Measurements from ENCODE around the gene PSMB5.

Gene PSMB5

DNA sequence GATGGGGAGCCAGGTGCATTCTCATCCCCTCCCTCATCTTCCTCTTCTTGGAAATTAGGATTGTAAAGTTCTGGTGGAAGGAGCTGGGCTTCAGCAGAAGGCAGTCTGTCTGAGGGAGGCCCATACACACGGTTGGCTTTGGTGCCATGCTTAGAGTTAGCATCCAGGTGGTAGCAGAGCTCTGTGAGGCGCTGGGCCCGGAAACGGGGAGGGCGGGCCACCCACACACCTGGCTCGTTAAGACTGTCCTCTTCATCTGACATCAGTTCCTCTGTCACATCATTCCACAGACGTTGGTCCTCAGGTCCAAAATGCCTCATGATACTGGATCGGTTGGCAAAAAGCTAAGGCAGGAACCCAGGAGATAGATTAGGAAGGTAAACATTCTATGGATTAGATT, 47.4 kb downstream of the PSMB5 start:
- DNase-seq (ENCODE audit: low read depth, low spot score): no peak

DNA sequence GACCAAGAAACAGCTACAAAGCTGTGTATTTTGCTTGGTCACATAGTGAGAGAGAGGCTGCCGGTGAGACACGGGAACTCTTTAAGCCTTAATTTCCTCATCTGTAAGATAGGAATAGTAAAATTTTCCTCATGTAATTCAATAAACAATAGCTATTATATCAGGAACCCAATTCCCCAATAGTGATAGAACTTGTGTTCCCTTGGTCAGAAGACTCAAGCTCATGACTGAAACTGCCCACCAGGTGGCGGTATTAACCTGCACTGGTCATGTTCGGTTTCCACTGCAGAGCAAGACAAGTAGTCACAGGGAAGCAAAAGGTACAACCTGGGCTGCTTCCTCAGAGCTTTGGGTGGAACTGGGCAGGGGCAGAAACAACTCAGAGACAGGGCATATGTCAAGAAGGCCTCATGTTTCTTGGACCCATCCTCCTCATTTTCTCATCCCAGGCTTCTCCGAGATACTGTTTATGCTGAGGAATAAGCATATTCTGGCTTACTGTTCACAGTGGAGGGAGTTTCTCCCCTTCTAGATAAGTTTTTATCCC, 48.1 kb downstream of the PSMB5 start:
- peak; percentile 92 for DNase-seq (ENCODE audit: low read depth, low spot score)

DNA sequence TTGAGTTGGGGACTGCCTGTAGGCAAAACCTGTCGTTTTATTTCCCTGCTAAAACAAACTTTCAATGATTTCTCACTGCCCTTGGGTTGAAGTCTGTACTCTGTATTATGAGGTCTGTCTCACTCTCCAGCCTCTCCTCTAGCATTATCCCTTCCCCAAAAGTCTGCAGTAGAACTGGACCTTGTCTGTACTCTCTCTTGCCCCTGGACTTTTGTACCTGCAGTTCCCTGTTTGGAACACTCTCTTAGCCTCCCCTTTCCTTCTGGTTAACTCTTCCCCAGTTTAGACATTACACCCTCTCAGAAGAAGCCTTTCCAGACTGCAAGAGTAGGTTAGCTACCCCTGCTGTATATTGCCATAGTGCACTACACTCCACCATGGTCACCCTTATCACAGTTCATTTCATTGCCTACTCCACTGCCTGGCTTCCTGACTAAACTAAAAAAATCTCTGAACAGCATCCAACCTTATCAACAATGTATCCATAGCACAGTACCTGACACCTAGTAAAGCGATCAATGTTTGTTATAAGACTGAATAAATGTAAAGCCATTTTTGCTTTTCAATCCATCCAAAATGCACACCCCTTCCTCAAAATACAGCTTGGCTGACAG, 48.7 kb downstream of the PSMB5 start:
- no peak for DNase-seq (ENCODE audit: low read depth, low spot score)

DNA sequence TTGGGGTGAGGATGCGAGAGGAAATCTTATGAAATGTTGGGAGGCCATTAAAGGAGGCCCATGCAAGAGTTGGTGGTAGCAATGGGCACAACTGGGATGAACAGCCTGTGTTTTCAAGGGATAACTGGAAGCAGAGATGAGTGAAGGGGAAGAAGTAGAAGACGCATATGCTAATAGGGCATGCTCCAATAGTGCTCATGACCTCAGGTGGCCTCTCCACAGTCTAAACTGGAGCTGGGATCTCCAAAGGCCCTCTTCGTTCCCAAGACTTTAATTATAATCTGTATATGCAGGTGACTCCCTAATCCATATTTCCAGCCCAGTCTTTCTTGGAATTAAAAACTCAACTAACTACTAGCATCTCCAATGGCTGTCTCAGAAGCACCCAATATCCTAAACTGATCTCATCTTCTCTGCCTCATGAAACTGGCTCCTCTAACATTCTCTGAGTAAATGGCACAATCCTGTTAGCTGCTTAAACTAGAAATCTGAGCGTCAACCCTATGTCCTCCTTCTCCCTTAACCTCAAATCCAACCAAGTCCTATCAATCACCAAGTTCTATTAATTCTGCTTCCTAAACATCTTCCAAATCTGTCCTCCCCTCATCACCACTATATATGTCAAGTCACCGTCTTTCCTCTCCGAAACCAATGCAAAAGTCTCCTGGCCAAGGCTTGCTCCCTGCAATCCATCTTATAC, 49.6 kb downstream of the PSMB5 start:
- no peak for DNase-seq (ENCODE audit: low read depth, low spot score)

DNA sequence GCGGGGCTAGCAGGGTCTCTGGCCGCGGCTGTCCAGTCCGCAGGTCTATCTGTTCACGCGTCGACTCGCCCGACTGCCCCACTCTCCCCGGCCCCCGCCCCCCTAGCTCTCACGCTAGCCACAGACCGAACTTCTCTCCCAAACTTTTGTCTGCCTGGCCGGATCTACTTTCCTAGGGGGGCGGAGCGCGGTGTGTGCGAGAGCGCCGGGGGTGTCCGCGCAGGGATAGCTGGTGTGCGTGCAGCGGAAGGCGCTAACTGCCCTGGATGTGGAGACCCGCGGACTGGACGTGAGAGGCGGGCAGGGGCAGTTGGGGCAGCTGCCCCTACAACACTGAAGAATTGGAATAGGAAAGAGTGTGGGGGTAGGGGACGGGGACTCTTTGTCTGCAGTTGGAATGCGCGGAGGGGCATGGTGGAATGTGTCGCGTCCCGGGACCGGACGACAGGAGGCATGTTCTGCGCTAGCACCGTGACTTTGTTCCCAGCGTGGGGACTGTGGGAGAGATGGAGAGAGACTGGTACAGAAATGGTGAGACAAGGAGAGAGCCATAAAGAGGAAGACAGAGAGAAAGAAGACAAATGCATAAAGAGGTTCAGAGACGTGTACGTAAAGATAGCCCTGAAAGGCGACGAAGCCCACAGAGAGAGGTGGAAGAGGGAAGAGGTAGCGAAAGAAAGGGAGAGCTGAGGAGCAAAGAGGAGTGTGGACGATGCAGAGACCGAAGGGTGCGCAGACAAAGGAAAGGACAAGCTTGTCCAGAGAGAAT, 52.0 kb downstream of the PSMB5 start, which contains the start of gene AJUBA:
TSS of gene AJUBA (minus strand) at position 75 of the 769 bp plus-strand sequence. CDS start 285 bp downstream, outside the sequence.
- DNase-seq (ENCODE audit: low read depth, low spot score): peak; percentile 97

DNA sequence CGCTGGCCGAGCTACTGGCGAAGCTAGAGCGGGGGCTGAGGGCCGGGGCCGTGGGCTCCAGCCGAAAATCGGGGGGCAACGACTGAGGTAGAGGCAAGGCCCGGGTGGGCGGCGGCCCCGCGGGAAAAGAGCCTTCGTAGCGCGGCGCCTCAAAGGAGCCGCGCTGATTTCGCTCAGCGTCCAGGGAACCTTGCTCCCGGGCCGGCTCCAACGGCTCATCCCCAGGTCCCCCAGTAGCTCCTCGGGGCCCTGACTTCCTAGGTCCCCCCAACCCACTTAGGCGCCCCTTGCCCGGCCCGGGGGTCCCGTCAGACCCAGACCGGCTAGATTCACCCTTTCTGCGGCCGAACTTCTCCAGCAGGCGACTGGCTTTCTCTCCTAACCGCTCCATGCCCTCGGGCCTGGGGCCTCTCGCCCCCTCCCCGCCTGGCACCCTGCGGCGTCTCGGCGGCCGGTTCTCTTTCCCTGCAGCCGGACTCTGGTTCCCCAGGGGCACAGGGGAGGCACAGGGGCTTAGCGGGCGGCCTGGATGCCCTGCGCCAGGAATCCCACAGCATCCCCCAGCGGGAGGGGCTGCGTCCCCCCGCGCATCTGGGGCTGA, 52.7 kb downstream of the PSMB5 start:
- peak; percentile 63 for DNase-seq (ENCODE audit: low read depth, low spot score)

DNA sequence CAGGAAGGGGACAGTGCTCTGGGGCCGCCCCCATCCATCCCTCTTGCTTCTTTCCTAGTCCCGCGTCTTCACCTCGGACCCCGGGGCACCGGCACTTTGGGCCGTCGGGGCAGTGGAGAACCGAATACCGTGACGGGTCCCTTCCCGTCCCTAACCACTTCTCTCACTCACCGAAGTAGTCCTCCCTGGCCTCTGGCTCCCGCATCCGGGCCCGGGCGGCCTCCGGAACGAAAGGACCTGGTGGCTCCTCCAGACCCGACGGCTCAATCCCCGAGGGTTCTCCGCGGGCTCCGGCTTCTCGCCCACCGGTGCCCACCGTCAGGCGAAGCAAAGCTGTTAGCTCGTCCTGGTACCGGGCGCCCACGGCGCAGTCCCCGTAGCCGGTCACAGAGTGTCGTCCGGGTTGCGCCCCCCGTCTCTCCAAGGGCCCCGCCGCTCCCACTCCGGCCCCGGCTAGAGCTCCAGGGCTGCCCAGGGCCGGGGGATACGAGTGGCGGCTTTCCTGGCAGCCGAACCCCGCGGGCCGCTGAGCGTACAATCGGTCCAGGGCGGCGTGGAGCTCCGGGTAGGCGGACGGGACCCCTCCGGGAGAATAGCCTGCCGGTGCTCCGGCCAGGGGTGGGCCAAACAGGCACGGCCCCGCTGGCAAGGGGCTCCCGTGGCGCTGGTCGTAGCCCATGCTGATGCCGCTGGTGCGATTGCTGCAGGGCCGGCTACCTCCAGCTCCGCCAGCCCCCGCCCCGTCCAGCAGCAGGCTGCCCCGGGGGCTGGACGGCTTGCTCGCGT, 53.4 kb downstream of the PSMB5 start:
- DNase-seq (ENCODE audit: low read depth, low spot score): peak; percentile 52

DNA sequence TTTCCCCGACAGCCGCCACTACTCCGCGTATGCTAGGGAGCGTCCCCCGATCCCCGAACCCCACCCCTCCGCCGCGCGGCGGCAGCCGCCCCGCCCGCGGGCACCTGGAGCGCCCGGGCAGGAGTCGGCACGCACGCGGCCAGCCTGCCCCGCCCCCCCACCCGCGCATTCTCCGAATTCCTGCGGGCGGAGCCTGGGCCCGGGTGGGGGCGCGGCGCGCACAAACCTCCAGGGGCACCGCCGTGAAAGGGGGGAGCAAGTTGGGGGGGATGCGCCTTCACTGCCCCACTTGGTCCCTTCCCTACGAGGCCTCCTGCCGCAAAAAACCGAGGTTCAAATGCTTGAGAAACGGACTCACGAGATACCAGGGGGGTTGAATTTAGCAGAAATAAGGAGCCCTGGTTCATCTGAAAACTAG, 54.0 kb downstream of the PSMB5 start:
- DNase-seq (ENCODE audit: low read depth, low spot score): peak; percentile 82

DNA sequence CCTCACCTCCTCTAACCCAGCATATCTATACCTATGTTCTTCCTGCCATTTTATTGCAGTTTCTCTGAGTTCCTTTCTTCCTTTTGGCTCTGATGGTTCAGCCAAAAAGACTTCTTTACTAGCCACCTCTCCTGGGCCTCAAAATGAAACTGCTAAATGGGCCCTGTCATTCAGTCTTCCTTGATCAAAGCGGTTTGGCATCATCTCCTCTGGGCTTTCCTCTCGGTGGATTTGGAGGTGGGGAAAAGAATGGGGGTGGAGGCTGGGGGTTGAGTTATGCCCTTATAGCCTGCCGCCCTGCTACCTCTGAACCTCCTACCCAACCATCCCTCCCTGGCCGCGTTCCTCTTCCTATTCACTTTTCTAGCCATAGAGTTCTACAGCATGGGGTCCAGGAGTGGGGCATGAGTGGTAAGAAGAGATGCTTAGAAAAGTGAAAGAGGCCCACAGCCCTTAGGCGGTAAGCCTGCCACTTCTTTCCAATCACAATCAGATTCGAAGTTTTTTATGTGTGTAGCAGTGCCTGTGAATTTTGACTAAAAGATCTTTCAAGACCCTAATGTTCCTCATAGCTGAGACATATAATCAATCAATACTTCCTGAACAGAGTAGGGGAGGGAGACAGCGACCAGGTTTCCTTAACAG, 54.8 kb downstream of the PSMB5 start:
- peak; percentile 46 for DNase-seq (ENCODE audit: low read depth, low spot score)

DNA sequence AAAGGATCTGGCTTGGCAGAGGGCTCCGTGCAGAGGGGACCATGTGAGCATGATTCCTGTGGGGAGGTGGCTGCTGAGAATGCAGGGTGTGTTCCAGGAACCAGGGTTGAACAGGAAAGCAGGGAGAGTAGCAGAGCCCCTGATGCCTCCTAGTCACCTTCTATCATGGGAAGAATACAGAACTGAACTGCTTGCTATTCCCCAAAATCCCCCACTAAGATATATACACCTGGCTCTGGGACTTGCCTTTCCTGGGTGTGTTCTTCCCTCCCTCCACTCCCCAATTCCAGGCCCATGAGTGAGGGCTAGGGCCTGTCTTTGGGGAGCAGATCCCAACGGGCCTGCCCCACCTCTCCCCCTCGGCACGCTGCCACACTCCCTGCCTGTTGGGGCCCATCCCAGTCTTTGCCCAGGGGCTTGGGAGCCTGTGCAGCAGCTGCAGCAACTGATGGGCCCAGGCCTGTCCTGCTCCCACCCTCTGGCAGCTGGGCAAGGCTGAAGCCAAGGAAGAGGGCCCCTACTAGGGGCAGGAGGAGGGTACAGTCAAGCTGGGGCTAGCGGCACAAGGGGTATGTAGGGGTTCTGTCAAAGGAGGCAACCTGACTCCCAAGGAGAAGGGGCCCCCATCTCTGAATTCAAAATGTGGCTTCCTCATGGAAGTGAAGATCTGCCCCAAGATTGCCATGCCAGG, 55.6 kb downstream of the PSMB5 start:
- DNase-seq (ENCODE audit: low read depth, low spot score): peak; percentile 55

DNA sequence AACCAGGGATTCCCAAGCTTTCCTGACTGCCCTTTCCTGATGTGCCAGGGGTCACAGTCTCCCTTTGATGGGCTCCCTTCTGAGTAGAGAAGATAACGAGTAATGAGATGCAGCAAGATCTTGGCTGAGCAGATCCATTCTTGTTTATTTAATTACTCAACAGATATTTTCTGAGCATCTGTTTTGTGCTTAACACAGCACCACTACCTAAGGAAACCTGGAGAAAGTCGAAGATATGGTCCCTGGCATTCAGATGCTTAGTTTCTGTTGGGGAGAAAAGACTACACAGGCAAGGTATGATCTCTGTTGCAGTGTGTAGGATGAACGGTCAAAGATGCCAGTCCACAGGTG, 56.2 kb downstream of the PSMB5 start:
- no peak for DNase-seq (ENCODE audit: low read depth, low spot score)

DNA sequence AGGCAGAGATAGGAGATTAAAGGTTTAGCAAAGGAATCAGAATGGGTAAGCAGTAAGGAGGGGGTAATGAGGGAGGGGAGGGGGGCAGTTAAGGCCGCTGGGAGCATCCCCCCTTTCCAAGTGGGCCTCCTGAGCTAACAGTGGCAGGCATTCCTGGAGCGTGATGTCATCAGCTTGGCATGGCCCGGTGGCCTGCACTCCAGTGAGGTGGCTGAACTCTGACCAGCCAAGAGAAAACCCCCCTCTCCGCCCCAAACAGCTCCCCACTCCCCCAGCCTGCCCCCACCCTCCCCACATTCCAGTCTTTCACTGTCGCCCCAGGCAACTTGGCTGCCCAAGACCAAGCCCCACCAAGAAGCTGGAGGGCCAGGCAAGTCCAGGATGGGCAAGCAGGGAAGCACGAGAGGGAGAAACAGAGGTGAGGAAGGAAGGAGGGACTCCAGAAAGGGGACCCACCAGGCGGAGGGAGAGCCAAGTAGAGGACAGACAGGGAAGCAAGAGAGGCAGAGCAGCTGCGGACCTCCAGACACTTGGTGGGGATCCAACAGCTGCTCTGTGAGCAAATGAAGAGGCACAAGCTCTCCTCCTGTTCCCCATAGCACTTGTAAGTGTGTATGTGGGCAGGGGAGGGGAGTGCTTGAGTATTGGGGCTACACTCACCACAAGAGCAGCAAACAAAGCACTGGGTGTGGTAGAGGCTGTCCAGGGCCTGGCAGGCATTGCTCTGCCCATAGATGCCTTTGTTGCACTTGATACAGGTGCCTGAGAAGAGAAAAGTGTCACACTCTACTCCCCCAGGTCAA, 56.8 kb downstream of the PSMB5 start:
- peak; percentile 94 for DNase-seq (ENCODE audit: low read depth, low spot score)

DNA sequence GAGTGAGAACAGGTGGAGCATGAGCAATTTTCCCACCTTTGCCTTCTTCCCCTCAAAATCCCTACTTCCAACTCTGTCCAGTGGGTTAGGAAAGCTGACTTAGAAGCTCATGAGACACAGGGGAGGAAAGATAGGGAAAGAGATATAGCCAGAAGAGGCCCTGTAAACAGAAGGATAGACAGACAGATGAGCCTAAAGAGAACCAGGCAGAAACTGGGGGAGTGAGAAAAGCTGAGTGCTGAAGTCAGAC, 57.3 kb downstream of the PSMB5 start:
- DNase-seq (ENCODE audit: low read depth, low spot score): no peak

DNA sequence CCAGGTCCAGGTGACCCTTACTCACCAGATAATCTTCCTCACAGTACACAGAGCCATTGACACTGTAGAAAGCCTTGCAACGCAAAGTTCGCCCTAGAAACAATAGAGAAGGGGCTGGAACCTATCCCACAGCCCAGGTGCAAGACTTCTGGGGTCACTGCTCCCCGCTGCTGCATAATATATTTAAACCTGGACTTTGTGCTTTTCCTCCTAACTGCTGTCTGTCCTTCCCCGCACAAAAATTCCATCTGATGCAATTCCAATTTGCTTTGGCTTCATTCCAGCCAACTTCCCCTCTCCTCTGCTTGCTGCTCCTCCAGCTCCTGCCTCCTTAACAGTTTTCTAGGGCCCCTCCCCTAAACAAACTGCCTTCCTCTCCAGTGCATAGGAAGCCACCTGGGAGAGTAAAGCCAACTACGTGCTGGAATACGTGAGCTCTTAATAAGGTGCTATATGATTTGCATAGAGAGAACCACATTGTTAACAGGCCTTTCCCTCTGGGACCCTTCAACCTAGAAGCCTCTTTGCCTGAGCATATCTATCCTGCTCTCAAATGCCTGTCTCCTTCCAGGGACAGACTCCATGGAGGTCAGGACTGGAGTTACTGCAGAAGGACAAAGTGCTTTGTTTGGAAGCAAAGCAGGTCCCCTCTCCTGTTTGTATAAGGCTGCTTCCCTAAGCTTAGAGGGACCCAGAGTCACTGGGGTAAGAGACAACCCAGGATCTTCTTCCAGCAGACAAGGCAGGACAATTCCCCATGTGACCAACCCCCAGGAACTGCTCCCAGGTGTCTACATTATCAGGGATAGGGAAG, 57.9 kb downstream of the PSMB5 start:
- DNase-seq (ENCODE audit: low read depth, low spot score): peak; percentile 64
